DND-41 (cell line): ENCODE results near the gene ROPN1B.

ENCODE experiments used
- CTCF ChIP-seq: IDR thresholded peaks from 2 replicates; pipeline ENCODE4 v1.5.1; 2012; ENCODE audit warnings: borderline replicate concordance, low read length, moderate library complexity, mild to moderate bottlenecking; ENCODE audit not compliant: poor library complexity, severe bottlenecking; ENCODE audit errors: extremely low read depth
- EZH2 ChIP-seq: IDR thresholded peaks from 3 replicates; pipeline ENCODE4 v1.6.1; 2012; ENCODE audit warnings: borderline replicate concordance, low read depth, mild to moderate bottlenecking, moderate library complexity, low read length, inconsistent platforms; ENCODE audit not compliant: severe bottlenecking

GRCh38 chr3:126018545-126018944 is 49.6 kb downstream of the ROPN1B start:
- TF ChIP-seq CTCF (no peak), EZH2 (no peak)
